GM21447 (cell line): ENCODE results near the gene UBAP1L.
"Not testable (repeated sequence)": the region's sequence is repeated elsewhere in the genome, so short reads cannot be mapped to it uniquely, and the experiment has no call there.

ENCODE experiments used
- ATAC-seq: cut with Tn5 transposase; IDR thresholded peaks from one replicate; pipeline ENCODE4 v1.9.1; 2021; ENCODE audit not compliant: unreplicated experiment

Gene UBAP1L

DNA sequence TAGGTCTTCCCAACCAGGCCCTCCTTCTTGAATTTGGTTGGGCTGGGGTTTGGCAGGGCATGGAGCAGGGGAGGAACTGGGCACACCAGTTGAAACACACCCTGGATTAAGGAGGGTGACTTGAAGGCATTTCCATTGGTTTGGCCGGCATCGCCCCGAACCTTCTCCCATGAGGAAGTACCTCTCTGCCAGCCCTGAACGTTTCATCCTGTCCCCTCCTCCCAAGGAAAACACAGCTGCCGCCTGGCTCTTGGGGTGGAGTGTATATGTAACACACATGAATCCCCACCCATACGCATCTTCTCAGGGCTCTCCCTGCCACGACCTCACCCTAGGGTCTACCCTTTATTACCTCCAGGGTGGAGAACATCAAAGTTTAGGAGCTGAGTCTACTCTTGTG, 14.6 kb downstream of the UBAP1L start:
- no peak for ATAC-seq

DNA sequence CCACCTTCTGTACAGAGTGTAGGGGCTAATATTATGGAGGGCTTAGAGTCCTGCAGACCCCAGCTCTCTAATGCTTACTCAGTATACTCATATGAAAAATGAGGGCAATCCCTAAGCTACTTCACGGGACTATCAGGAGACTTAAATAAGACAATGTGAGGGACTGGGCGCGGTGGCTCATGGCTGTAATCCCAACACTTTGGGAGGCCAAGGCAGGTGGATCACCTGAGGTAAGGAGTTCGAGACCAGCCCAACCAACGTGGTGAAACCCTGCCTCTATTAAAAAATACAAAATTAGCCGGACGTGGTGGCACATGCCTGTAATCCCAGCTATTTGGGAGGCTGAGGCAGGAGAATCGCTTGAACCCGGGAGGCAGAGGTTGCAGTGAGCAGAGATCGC, 15.2 kb downstream of the UBAP1L start:
- not testable (repeated sequence) for ATAC-seq

DNA sequence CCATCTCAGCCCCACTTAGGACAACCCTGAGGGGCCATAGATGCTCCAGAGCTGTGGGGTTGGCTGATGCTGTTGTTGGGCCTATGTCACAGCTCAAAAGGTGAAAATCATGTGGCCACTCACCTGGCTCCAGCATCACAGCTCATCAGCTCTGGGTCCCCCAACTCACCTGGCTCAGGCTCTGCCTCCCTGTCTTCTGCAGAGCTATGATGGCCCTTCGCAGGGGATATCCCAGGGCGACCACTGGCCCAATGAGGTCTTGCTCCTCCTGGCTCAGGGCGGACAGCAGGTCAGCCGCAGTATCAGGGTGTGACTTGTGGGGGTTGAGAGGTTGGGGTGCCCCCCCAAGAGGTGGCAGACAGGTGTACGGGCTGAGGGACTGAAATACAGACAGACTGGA, 15.7 kb downstream of the UBAP1L start:
- ATAC-seq, result no peak

DNA sequence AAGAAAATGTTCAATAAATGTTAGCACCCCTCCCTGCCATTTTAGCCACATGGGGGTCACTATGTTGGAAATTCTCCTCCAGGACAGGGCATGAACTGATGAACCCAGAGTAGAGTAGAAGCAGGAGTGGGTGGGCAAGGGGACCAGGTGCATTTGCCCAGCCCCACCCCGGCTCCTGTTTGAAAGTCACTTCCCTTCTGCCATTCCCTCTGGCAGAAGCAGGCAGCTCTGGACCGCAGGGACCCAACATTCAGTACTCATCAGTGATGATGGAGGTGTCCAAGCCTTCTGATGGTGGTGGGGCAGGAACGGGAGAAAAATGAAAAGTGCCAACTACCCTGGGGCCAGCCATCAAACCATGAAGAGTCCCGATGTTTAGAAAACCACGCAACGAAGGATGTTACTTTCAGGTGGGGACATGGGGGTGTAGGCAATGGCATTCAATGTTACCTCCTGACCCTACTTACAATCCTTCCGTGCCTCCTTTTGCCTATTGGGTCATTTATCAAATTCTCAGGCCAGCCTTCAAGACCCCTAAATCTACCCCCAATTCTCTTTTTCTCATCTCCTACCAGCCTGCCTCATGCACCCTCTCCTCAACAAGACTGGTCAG, 17.2 kb downstream of the UBAP1L start:
- ATAC-seq, result no peak

DNA sequence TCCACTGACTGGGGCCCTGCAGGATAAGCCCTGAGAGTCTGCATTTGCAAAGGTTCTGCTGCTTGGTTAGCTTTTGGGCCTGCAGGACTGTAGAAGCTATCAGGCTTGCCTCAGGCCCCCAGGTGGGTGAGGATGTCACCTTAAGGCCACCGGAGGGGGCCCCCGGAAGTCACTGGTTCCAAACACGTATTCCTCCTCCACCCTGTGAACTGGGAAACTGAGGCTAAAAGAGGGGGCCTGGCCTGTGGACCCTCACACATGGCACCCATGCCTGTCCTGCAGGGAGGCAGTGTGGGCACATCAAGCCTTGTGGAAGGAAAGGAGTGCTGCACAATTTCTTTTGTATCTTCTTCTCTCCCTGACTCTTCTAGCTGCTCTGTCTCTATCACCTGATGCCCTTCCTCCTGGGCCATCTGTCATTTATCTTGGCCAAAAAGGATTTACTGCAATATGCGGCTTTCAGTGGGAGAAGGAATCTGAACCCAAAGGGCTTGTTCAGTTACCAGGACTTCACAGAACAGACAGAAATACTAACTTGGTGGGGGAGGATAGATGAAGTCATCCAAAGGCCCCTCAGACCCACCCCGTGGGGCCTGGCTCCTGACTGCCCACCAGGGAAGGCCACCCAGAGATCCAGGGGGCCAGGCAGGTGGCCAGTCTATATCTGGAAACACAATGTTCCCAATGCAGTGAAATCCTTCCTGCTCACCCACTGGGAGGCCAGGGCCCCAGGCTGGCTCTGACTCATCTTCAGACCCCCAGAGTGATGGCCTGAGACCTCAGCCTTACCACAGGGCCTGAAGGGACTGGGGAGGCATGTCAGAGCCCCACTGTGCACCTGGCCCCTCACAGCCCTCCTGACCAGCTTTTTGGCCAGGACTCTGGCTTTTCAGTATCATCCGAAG, 18.3 kb downstream of the UBAP1L start:
- no peak for ATAC-seq

DNA sequence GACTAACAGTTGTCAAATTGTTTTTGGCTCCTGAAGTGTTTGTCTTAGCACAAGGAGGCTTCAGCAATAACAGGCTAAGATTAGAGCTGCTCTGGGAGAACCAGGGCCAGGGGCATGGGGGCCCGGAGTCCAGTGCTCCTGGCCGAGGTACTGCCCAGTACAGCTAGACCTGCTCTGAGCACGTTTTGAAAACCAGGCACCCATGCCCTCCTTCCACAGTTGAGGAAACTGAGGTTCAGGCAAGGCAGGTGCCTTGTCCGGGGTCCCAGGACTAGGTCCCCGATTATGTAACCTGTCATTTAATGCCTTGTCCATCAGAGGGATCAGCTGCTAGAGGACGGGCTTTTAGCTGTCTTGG, 19.3 kb downstream of the UBAP1L start:
- ATAC-seq, result no peak

DNA sequence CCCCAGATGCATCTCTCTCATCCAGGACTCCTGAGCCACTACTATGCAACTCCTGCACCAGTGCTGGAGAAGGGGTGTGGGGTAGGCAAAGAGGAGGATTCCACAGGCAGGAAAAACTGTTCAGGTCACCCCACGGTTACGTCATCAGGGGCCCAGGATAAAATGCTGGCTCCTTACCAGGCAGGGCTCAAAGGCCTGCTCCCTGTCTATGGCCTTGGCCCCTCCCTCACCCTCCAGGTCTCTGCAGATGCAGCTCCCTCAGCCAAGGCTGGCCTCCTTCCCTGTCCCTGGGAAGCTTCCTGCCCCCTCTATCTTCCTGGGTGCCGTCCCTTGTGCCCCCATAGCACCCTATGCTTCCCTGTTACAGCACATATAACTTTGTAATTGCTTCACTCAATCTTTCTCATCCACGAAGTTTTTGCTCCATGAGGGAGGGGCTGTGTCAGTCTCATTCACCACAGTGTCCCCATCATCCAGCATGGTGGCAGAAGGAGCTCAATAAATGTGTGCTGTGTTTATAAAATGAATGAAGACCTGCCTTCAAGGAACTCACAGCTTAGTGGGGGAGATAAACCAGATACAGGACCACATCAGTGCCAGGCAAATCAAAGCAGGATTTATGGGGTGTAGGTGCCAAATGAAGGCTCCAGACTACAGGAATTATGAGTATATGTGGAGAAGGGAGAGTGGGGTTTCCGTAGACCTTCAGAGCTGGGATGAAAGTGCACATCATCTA, 19.8 kb downstream of the UBAP1L start:
- no peak for ATAC-seq

DNA sequence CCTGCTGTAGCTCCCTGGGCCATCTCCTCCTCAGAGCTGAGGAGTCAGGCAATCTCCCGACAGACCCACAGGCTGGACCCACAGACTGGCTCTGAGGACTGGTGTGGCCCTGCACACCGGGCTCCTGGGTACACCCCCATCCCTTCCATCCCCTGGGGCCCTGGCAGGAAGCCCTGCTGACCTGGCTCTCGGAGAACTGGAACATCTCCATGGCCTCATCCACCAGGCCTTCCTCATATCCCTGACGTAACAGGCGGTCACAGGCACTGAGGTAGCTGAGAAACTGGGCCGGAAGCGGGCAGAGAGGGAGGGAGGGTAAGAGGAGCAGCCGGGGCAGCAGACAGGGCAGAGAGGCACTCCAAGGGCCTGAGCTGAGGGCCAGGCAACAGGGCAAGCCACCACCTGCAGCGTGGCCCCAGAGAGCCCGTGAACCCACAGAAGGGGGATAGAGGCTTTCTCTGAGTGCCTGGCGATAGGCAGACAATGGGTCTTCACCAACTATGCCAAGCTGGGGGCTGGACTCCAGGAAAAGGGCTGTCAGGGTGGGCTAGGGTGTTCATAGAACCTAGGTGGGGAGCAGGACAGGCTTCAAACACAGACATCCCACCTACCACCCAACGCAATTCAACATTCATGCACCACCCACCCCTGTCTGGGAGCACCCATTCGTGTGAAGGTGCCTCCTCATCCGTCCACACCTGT, 20.6 kb downstream of the UBAP1L start:
- ATAC-seq, result no peak

DNA sequence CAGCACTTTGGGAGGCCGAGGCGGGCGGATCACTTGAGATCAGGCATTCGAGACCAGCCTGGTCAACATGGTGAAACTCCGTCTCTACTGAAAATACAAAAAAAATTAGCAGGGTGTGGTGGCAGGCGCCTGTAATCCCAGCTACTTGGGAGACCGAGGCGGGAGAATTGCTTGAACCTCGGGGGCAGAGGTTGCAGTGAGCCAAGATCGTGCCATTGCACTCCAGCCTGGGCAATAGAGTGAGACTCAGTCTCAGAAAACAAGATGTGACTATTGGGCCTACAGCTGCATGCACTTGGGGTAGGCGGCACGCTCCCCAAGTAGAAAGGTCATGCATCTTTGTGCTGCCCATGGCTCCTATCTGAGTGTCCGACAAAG, 21.2 kb downstream of the UBAP1L start:
- not testable (repeated sequence) for ATAC-seq

DNA sequence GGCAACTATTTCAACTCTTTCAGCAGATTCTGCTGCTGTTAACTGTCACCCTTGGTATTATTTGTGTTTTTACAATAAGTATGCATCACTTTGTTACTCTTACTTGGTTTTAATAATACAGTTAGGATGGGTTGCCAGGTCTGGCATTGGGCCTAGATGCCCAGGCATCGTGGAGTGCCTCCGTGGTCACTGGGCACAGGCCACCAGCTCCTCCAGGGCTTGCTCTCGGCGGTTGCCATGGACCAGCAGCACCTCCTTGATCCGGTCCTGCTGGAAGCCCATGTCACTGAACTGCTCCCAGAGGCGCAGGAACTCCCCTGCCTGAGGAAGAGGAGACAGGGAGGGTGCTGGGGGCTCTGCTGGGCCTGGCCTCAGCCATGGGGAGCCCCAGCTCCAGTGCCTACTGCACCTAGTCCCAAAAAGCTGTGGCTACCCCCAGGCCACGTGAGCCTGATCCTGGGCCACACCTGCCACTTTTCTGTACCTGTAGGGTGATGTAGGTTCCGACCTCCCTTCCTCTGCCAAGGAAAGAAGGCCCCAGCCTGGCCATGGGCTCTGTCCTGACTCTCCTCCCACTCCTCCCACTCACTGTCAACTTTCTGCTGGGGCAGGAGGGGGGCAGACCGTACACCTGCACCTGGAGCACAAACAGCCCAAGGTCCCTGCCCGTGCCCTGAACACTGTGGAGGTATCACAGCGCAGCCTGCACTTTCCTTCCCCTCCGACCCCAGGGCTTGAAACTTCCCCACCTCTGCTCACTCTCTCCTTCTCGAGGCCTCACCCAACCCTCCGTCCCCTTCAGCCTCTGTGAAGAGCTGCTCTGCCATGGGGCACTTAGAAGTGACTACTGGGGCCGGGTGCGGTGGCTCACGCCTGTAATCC, 21.8 kb downstream of the UBAP1L start:
- ATAC-seq, result no peak

DNA sequence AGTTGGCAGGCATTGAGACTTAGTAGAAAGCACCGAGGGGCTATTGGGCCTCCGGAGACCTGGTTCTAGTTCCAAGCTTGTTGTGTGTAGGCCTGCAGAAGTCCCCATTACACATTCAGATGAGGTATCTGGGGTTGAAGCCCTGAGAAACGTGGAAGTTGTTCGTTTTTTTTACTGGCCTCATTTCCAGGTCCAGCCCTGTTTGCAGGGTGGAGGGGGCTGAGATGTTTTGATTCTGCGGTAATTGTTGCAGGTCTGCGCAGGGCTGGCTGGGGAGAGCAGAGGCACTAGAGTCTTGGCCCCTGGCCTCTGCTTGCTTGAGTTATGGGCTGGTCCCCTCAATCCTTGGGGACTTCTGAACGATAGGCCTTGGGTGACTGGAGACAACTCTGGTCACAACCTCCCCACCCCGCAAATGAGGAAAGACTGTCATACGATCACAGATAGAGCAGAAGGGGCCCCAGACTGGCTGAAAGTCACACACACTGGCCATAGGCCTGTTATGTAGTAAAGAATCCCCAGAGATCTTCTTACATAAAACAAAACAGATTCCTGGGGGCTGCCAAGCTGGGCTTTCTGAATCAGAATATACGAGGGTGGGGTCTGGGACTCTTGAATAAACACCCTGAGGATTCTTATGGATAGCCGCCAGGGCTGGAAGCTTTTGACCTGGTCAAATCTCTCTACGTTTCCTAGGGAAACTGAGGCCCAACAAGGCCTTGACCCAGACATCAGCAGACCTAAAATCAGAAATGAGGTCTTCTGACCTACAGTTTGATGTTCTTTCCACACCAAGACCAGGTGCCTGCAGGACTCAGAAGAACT, 22.8 kb downstream of the UBAP1L start:
- ATAC-seq, result no peak

DNA sequence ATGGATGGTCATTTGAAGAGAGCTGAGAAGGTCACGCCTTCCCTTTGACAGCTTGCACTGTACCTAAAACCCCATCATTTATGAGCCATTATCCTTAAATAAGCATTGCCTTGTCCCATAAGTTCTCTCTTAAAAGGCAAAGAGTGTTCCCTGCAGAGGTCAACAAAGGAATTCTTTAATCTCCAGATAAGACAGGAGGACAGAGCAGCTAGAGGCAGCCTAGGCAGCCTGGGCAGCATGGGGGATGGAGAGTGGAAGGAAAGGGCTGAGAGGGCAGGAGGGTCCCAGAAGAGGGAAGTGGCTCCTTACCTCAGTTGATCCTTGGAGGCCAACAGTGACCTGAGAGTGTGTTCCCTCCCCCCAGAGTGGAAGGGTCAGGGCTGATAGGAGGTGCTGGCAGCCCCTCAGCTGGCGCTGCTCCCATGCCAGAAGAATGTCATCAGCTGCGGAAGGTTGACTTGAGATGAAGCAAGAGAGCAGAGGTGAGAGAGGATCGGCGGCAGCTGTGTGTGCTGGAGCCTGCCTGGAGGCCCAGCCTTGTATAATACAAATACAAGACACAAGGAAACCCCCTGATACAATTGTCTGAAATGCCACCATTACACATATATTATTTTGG, 25.7 kb downstream of the UBAP1L start:
- no peak for ATAC-seq

DNA sequence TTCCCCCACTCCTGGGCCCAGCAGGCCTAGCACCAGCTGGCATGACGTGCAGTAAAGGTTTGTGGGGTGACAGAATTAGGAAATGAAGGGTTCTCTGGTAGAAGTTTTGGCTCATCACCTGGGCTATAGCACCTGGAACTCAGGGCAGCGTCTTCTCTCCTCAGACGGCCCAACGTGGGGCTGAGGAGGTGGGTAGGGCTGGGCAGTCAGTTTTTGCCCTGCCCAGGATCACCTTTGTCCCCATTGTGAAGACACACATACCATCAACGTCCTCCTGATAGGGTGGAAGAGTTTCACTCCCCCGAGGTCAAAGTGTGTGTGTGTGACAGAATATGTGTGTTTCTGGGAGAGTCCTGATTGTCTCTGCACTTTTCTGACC, 26.4 kb downstream of the UBAP1L start:
- ATAC-seq, result no peak

DNA sequence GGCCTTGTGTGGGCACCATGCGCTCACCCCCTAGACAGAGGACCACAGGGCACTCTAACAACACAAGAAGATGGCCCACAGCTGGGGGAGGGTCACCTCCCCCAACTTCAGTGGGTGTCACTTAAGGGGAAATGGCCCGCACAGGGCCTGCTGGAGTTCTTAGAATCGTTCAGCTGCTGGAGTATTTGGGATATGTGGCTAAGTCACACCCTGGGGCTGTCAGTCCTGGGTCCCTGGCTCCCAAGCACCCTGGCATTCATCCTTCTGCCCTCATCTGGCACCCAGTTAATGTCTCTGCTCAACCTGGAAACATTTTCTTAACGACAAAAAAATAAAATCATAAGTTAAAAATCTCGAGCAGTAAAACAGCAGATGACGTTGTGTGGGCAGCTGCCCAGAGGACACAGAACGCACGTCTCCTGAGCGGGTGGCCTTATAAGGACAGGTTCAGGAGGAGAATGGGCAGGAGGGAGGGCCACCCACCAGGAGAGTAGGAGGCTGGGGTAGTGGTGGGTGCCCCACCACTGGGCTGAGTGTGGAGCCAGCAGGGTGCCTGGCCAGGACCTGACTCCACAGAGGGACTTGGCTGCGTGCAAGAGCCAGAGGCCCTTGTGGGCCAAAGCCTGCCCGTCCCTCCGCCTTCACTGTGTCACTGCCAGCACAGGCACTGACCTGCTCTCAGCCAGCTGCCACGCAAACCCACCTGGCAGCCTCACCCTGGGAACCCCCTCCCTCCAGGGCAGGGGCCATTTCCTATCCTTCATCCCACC, 26.9 kb downstream of the UBAP1L start:
- no peak for ATAC-seq

DNA sequence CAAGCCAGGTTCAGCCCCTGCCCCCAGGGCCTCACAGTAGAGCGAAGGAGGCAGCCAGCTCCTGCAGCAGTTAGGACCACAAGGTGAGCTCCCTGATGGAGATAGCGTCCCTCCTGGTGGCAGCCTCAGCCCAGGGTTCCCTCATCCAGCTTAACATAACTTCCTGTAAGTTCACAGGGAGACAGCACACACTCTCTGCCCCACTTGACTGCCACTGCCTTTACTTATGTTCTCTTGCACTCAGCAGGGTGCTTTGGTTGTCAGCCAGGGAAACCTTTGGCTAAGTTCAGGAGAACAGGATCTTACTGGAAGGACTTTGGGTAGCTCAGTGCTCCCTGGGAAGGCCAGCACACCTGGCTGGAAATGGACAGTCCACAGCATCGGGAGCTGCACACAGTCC, 27.6 kb downstream of the UBAP1L start:
- no peak for ATAC-seq

DNA sequence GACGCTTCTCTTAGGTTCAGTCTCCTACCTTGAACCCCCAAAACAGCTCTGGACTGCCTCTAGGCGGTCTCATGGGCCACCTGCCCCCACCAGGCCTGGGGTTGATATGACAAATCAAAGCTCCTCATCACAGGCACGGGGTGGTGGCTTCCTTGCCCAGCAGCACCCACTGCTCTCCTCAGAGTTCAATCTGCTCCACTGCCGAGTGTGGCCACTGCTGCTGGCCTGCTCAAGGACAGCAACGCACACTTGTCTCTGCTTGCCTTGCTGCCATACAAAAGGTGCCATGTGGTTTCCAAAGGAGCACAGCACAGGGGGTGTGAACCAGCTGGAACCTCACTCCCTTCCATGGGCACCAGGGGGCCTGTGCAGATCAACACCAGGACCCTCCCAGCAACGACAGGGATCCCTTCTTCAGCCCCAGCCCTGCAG, 28.3 kb downstream of the UBAP1L start:
- ATAC-seq, result no peak

DNA sequence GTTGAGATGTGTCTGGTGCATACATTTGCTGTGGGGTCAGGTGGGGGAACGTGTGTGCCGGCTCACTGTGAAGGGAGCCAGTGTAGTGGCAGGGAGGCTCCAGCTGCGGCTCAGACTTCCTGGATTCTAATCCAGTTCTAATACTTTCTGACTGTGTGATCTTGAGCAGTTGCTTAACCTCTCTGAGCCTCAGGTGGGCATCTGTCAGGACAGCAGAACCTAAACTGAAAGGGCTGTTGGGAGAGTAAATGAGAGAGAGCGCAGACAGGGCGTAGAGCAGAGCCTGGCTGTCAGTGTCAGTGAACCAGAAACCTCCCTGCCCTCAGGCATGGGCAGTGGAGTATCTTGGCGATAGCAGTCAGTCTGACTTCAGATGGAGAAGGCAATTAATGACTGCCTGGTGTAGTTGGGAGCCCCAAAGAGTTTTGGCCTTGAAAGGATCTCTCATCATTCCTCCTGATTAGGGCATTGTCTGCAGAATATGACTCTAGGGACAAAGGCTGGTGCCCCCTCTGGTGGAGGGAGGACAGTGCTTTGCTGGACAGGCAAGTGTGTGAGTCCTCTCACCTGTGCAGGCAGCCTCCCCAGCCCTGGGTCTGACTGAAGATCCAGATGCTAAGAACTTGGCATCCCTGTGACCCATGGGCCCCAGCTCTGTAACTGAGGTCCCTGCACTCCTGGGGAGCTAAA, 28.9 kb downstream of the UBAP1L start:
- no peak for ATAC-seq
